Gastroesophageal sphincter (tissue), 3 donors: ENCODE results near the gene PHAF1.

Experiments
- POLR2A ChIP-seq, 2 donors: fragments of 450-650 bp; IDR thresholded peaks; one replicate each; pipeline ENCODE4 v1.6.1; 2017; ENCODE audit warnings: antibody characterized with exemption in 2 of 2, mild to moderate bottlenecking in 2 of 2, moderate library complexity in 1 of 2
- POLR2AphosphoS5 ChIP-seq: sonication (generic); formaldehyde crosslinking; IDR thresholded peaks from one replicate; pipeline ENCODE4 v1.6.1; 2017; ENCODE audit warnings: antibody characterized with exemption
- TF ChIP-seq, protein P1 (sequence below), 4 experiments: fragments of 200-600 bp in 2 of 4; fragments of 450-650 bp in 2 of 4; sonication (generic) in 1 of 4; IDR thresholded peaks; one replicate each; pipeline ENCODE4 v1.5.1; 2017 to 2019; ENCODE audit warnings: antibody characterized with exemption in 4 of 4, mild to moderate bottlenecking in 2 of 4, moderate library complexity in 2 of 4

DNA sequence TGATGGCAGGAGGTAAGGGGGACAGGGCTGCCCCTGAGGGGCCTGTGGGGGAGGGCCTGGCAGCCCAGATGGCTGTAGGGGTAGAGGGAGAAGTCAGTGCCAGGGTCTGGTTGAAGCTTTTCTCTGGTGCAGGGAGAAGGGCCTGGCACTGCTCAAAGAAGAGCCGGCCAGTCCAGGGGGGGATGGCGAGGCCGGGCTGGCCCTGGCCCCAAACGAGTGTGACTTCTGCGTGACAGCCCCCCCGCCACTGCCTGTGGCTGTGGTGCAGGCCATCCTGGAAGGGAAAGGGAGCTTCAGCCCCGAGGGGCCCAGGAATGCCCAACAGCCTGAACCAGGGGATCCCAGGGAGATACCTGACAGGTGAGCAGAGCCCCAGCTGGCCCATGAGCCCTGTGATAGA lies 57.8 kb downstream of the PHAF1 start:
- TF ChIP-seq, protein P1, sequence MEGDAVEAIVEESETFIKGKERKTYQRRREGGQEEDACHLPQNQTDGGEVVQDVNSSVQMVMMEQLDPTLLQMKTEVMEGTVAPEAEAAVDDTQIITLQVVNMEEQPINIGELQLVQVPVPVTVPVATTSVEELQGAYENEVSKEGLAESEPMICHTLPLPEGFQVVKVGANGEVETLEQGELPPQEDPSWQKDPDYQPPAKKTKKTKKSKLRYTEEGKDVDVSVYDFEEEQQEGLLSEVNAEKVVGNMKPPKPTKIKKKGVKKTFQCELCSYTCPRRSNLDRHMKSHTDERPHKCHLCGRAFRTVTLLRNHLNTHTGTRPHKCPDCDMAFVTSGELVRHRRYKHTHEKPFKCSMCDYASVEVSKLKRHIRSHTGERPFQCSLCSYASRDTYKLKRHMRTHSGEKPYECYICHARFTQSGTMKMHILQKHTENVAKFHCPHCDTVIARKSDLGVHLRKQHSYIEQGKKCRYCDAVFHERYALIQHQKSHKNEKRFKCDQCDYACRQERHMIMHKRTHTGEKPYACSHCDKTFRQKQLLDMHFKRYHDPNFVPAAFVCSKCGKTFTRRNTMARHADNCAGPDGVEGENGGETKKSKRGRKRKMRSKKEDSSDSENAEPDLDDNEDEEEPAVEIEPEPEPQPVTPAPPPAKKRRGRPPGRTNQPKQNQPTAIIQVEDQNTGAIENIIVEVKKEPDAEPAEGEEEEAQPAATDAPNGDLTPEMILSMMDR (IDR thresholded peaks at IDR 0.05): no peak
- no peak for TF ChIP-seq POLR2AphosphoS5
- no peak for TF ChIP-seq POLR2A (IDR thresholded peaks at IDR 0.05)
